HT1080 (cell line): ENCODE data around the gene ZEB2. TPM values are rescaled to one million over a fixed set of nuclear protein-coding genes. Genes with fewer than 3 reads are reported as not detected.

Source experiments
- DNase-seq: peaks from one replicate; pipeline ENCODE4 v3.0.0-alpha.2; 2015; ENCODE audit warnings: low read depth
- total RNA-seq: library from RNA; depleted of rRNA; stranded (reverse); fragments of >200 nt; shearing (Covaris generic); gene quantifications from 2 replicates; pipeline ENCODE4 v1.2.3, GENCODE V29; 2014

ZEB2 gene
- total RNA-seq, 1 experiment from 2014 or later = 13.1 TPM

DNA sequence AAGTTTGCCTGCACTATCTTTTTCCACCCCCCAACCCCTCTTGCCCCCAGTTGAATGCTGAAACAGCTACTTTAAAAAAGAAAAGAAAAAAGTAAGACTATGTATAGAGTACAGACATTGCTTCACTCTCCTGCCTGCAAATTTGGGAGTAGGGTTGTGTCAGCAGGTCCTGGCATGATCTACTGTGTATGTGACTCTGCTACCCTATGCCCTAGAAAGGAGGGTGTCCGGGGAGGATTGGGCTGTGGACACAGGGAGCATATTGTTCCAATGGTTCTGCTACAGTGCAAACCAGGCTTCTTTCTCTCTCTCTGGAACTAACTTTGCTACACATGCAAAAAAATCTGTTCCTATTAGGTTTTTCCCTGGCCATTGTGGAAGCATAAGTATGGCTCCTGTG, 9.9 kb upstream of the ZEB2 start:
- DNase-seq = no peak

DNA sequence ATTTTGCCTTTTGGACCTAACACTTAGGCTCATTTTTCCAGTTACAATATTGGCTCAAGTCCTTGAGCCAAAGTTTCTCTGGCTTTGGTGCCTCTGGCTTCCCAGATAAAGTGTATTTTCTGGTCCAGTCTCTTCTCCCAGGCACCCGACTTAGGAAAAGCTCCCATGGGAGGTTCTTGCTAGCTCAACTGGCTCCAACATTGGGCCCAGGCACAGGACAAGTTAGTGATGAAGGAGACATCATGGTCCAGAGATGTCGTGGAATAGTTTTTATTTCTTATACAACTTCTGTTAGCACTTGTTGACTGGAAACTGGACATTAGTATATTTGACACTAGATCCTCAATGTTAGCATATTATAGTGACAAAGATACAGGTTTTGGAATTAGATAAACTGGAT, 8.2 kb upstream of the ZEB2 start:
- no peak for DNase-seq

DNA sequence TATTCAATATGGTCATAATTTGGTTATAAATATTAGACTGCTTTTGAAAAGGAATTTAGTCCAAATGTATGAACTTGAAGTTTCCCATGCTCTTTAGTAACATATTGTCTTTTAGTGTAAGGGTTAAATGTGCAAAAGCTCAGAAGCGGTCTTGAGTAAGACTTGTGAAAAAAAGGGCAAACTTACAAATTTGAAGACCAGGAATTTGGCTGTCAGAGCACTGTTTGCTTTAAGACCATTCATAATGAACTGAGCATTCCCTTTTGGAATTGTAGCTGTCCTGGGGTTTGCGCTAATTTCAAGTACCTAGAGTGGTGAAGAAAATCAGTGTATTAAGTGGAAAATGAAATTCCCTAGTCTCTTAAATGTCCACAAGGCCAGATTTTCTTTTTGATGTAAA, 6.9 kb upstream of the ZEB2 start:
- DNase-seq = no peak

DNA sequence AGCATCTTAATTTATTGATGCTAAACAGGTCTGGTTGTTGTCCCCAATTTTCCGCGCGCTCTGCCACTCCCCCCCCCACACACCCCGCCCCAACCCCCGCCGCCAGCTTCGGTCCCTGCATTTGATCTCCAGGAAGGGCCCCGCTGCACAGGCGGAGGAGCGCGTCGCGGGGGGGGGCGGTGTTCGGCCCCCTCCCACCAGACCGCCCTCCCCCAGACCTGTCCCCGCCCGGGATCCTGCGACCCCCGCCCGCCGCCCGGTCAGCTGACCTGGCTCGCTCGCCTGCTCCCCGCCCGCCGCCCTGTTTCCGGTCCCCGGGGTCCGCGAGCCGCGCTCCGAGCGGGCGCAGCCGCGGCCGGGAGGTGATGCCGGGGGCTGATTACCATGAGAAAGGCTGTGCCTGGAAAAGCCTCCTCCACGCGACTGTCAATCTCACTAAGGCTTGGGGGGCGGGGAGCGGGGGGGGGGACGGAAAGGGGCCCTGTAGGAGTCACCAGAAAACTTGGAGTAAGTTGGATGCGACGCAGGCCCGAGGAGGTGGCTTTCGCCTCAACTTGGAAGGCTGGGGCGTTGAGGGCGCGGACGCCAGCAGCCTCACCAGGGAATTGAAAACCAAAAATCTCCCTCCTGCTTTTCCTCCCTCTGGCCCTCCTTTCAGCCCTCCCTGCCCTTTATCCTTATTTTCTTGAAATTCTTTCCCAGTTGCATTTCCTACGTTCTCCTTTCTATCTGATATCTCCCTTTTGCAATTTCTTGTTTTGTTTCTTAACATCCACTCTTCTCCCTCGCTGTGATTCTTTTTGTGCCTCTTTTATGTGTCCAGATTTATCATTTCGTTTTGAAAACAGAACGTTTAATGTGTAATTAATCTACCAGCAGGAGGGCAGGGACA, 4.4 kb upstream of the ZEB2 start:
- no peak for DNase-seq

DNA sequence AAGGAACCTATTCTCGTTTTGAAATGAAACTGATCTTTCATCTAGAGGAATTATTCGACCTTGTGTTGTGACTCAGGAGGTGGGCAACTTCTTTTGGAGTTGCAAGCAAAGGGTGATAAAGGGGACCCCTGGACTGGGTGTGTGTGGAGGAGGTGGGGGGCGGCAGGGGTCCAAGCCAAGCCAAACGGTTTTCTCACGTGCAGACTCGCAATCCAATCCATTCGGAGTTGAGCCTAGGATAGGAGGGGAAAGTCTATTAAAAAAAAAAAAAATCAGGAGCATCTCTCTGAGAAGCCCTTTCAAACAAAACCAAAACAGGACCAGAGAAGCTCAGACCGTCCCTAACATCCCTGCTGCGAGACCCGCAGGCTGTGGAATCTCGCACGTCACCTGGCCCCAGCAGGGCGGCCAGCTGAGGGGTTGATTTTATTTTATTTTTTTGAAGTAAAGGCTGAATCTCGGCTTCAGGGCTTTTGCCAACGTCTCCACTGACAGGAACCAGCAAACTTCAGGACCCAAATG, 3.7 kb upstream of the ZEB2 start:
- no peak for DNase-seq

DNA sequence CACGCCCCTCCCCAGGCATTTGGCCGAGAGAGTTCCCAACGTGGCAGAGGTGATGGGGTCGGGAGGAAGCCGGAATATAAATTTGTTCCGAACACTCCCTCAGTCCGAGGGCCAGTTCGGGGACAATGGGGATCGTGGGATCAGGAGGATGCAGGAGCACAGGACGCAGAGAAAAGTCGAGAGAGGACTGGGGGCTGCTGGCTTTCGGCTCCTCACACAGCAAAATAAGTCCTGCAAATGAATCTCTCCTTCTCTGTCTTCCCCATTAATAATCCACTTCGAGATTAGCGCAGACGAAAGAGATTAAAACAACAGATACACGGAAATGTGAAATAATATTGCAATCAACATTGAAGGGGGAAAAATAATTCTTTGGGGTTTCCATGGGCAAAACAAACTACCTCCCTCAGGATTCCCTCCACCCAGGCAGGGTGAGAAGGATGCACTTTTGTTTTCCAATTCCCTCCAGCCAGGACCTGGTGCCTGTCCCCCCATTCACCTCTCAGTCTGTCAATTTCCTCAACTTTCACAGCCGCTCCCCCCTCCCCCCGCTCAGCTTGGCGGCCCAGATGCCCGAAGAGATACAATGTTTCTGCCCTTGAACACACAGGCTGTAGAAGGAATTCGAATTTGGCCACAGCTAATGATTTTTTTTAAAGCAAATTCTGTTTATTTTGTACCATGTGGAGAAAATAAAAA, 3.1 kb upstream of the ZEB2 start:
- no peak for DNase-seq

DNA sequence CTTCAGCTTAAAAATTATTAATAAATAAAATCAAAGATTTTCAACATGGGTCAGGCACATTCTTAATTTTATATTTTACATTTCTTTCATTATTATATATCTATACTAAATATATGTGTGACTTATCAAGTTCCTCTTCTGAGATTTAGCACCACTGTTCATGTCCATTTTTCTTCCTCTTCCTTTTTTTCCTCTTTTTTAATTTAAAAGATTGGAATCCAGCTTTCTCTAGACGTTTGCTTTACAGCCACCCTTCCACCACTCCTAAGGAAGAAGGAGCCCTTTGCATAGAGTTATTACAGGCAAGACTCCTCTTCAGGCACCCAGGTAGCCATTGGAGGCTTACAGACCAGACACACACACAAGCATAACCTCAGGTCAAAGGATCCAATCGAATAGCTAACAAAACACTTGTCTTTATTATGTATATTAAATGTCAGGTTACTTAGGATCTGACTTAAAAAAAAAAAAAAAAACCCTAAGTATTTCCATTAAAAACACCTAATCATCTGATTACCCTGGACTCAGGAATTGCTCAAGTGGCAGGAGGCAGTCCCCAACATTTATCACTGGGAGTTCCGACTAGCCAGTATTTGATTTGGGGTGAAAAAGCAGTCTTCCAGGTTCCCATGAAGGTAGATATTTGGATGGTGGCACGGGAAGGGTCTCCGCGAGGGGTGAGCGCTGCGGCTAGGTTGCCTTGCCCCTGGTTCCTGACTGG, 2.4 kb upstream of the ZEB2 start:
- DNase-seq = no peak

DNA sequence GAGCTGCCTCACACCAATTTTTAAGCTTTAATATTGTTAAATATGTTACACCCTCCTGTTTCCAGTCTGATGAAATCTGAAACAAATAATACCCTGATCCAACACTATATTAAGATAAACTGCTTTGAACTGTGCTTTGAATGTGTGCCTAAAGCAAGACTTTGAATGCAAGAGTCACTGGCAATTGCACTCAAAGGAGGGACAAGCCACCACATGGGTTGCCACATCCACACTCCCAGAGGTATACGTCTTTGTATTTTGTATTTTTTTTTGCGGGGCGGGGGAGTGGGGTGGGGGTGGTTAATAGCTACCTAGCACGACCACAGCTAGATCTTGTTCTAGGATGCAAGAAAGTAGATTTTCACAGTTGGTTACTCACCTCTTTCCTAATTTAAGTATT, 1.8 kb upstream of the ZEB2 start:
- DNase-seq = no peak

DNA sequence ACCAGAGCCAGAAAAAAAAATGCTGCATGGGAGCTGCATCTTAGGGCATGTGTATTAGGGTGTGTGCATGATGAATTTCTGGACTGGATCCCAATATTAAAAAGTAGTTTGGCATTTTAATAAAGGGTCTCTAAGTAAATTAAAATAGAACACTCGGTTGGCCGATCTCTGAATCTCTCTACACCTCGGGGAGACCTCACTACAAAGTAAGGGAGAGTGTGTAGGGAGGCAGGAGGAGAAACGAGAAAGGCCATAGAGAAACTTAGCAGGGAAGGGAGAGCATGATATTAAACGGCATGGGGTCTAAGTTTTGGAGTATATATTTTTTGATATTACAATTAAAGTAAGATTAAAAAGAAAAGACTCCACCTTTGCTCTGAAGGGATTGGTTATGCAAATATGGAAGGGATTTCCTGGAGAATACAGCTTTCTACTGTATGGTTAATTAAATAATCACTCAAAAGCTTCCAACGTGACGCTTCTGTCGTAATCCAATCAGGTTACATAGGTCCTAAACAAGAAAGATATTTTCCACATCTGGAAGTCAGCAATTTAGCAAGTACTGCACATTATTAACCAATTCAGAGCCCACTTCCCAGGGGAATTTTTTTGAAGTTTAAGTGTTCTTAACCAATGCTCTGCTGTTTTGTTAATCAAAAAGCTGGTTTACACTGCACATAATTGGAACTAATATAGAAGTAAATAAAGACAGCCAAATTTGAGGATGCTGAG, 1.0 kb upstream of the ZEB2 start:
- DNase-seq = no peak

DNA sequence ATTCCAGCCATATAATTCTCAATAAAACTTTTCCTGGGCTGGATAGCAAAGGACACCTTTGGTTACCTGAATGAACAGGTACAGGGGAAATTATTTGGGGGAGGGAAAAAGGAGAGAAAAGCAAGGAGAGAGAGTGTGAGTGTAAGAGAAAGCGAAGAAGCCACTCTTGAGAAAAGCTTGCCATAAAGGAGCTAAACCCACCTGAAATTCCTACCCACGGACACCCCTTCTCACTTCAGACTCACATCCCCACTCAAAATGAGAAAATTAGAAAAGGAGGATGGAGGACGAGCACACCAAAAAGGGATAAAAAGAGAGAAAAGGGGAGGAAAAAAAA, 354 bp downstream of the ZEB2 start:
- no peak for DNase-seq

DNA sequence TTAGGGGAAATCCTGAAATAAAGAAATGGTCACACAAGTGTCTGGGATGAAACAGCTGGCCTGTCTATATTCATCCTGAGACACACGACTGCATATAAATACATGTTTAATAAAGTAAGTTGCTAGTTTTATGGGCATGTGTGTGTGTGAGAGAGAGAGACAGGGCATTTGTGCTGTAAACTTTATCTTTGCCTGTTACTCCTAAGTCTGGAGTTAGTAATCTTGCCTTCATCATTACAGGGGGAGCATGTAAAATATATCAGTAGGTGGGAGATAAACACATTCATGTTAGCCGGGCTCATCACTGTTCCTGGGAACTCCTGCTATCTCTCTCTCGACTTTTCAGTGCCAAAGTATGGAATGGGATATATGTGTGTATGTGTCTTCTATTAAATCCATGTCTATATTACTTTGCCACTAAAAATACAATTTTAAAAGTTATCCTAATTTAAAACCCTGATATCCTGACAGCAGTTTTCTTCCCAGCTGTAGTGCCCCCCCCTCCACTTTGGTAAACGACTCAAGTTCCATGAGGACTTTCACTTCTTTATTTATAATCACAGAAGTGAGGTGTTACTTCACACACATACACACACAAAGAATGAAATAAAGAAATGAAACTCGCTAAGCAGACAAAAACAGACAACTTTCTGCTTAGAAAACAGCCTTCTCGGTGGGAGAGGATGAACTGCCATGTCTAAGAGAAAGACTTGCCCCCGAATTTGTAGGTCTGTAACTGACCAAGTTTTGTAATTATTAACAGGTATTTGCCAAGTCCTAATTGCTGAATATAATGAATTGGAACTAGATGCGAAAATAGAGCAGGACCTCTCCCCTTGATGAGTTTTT, 947 bp downstream of the ZEB2 start:
- DNase-seq = no peak

DNA sequence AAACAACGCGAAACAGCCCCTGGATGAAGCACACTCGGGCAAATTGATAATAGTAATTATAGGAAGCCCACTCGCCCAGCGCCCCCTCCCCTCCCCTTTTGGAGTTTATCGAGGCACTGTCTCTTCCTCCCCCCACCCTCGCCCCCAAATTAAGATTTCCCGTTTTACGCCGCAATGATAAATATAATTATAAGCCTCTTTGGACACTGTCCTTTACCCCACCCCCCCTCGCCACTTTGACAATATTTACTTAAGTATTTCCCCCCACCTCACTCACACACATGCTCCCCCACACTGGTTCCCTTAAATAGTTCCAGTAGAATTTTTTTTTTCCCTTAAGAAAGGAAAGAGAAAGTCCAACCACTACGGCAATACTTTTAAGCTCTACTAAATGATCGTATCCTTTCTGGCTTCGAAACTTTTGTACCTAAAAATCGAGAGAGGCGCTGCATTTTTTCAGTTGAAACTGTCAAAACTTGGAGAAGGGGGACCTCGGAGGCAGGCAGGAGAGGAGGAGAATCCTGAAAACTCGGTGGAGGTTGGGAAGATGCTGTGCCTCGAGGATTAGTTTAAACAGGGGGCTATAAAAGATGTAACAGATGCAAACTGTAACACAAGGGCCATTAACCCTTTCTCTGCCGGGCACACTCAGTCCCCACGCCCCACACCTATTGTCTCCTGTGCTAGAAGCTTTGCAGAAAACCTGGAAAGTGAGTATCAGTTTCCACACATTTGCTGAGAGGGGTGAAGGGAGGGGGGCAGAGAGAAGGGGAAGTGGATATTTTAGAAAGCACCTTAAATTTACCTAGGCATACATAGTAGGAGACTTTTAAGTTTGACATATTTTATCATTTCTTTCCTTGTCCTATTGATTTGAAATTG, 1.8 kb downstream of the ZEB2 start:
- DNase-seq = peak; percentile 14

DNA sequence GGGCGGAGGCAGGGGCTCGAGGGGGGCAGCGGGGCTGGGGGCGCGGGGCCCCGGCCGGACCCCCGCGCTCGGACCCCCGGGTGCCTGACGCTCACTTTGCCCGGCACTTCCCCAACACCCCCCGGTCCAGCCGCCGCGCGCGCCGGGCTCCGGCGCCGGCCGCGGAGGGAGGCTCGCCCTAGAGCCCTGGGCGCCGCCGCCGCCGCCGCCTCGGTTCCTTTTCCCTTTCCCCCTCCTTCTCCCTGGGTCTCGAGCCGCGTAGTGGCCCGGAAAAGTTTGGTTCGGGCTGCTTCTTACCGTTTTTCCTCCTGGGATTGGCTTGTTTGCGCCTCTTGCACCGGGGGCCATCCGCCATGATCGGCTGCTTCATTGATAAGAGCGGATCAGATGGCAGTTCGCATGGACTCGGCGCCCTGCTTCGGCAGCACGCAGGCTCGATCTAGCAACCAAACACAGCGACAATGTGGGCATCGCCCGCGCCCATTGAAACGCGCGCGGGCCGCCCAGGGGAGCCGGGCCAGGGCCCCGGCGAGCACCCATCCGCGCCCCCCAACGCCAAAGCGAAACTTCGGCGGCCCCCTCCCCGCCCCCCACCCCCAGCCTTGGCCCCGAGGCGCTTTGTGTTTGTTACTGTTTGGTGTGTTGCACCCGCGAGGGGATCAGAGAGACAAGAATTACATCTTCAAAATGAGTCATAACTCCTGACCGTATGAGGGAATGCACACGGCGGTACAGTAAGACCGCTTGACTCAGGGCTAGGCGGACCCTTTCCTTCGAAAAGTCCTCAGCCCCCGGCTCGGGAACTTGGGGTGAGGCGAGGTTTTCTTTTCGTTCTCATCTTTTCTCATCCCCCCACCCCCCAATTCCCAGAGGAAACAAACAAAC, 2.7 kb downstream of the ZEB2 start:
- peak; percentile 82 for DNase-seq

DNA sequence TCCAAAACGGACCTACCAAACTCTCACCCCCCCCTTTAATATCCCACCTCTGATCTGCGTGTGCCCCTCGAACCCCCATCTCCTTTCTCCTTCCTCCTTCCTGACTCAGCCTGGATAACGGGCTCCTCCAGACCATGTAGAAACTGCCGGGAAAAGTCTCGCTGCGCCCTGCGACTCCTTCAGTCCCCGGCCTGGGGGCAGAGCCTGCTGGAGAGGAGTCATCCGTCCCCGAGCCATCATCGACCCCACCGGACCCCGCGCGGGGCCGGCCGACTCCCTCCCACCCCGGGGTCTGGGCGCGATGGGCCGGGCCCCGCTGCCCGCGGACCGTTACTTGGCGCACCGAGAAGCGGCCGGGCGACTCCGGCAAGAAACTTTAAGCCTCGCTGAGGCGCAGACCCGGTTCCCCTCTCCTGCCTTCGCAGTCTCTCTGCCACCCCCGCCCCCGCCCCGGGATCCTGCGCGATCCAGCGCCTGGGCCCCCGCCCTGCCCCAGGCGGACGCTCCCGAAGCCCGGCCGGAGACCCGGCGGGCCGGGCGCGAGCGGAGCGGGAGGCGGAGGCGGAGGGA, 3.4 kb downstream of the ZEB2 start:
- DNase-seq = peak; percentile 38

DNA sequence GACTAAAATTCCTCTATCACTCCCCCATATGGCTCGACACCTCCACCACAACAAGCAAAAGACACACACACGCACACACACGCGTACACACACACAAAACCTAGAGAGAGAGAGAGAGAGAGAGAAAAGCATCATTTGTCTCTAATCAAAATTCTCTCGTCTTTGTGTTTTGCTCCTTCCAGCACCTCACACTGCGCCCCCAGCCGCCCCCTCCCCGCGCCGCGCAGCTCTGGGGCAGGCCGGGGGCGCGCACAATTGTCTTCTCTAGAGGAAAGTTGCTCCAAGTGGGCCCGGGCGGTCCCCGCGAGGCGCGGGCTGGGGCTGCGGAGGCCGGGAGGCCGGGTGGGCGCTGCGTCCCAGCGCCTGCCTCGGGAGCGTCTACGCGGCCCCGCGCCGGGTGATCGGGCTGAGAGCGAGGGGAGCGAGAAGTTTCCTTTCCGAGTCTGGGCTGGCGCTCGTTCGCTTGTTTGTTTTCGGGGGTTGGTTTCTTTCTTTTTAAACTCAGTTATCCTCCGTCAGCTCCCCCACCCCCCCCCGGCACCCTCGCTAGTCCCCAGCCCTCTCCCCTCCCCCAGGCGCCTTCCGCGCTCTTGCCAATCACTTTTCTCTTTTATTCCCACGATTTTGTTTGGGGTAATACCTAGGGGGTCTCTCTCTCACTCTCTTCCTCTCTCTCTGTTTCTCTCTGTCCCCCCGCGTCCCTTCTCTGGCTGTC, 4.1 kb downstream of the ZEB2 start:
- DNase-seq = peak; percentile 16

DNA sequence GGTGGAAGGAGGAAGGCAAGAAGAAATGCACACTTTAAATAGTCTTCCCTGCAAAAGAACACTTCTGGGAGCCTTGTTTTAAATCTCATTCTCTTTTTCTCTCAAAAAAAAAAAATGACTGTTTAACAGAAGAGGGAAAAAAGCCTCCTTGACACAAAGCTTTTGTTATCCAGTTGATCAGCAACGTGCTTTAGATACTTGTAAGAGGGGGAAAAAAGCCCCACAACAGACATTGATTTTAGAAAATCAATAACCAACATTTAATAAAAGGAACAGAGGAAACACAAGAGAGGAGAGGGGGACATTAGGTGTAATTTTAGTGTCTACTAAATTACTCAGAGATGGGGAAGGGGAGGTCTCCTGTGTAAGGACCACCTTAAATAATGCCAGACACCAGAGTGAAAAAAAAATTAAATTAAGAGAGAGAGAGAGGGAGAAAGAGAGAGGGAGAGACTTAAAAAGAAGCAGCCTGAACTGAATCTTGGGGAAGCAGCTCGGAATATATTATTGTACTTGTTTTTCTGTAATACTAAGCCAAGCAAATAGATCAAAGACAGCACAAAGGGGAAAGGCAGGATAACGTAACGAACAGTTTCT, 4.7 kb downstream of the ZEB2 start:
- peak; percentile 26 for DNase-seq

DNA sequence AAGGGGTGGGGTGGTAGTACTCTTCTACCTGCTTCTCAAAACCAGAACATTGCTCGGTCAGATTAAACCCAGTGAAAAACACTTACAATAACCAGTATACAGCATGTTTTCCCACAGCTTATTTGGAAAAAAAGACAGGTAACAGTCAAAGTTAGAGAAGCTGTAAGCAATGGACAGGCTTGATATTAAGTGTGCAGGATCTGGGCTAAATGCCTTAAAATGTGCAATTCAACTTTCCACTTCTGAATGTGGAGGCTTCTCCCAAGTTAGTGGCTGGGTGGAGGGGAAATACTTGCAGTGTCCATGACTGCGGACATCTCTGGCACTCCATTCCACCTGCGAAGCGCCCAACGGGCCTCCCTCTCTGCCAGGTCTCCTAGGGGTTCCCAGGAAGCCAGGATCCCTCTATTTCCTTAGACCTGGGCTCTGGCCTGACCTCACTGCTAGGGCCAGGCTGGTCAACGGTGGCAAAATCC, 5.3 kb downstream of the ZEB2 start:
- DNase-seq = no peak
